GM19455 (cell line): ENCODE measurements around the gene NEK2.
A peak's percentile ranks its signal among the peaks of the same experiment; 100 is the strongest.
"Not testable (repeated sequence)": the region's sequence is repeated elsewhere in the genome, so short reads cannot be mapped to it uniquely, and the experiment has no call there.

Experiments used
- ATAC-seq: cut with Tn5 transposase; IDR thresholded peaks from one replicate; pipeline ENCODE4 v1.9.1; 2021; ENCODE audit not compliant: unreplicated experiment

The NEK2 gene

GRCh38 chr1:211675230-211676105, at the start of gene NEK2:
NEK2 (minus strand) TSS chr1:211675621; CDS start chr1:211675479, 142 bp downstream.
- peak; percentile 95 for ATAC-seq

- ATAC-seq = no peak
These were observed 49.3 kb upstream of the NEK2 start for GRCh38 chr1:211724687-211725196.

GRCh38 chr1:211723273-211723672, 47.9 kb upstream of the NEK2 start:
- ATAC-seq = no peak

GRCh38 chr1:211722277-211723175, 47.1 kb upstream of the NEK2 start:
- no peak for ATAC-seq

GRCh38 chr1:211716555-211716954, 41.1 kb upstream of the NEK2 start:
- ATAC-seq = not testable (repeated sequence)

GRCh38 chr1:211715971-211716370, 40.5 kb upstream of the NEK2 start:
- ATAC-seq = no peak

- no peak for ATAC-seq
These were observed 38.7 kb upstream of the NEK2 start for GRCh38 chr1:211714154-211714553.

GRCh38 chr1:211713231-211713630, 37.8 kb upstream of the NEK2 start:
- no peak for ATAC-seq

GRCh38 chr1:211711315-211711705, 35.9 kb upstream of the NEK2 start:
- no peak for ATAC-seq

GRCh38 chr1:211710566-211711314, 35.3 kb upstream of the NEK2 start:
- ATAC-seq = no peak

- no peak for ATAC-seq
These were observed 33.5 kb upstream of the NEK2 start for GRCh38 chr1:211708926-211709325.

GRCh38 chr1:211708006-211708405, 32.6 kb upstream of the NEK2 start:
- ATAC-seq = no peak

GRCh38 chr1:211705467-211706091, 30.2 kb upstream of the NEK2 start:
- no peak for ATAC-seq

- ATAC-seq = no peak
These were observed 29.1 kb upstream of the NEK2 start for GRCh38 chr1:211704543-211704942.

GRCh38 chr1:211703812-211704537, 28.6 kb upstream of the NEK2 start:
- ATAC-seq = no peak

- no peak for ATAC-seq
These were observed 26.3 kb upstream of the NEK2 start for GRCh38 chr1:211701733-211702132.

GRCh38 chr1:211699059-211699458, 23.6 kb upstream of the NEK2 start:
- no peak for ATAC-seq

GRCh38 chr1:211698161-211699026, 23.0 kb upstream of the NEK2 start:
- peak; percentile 68 for ATAC-seq

GRCh38 chr1:211697356-211697755, 21.9 kb upstream of the NEK2 start:
- peak; percentile 60 for ATAC-seq
